AG20443 (cell line): Measurements from ENCODE around the gene MMP24.
"Not testable (repeated sequence)": the region's sequence is repeated elsewhere in the genome, so short reads cannot be mapped to it uniquely, and the experiment has no call there.

Experiments
- DNase-seq: peaks from one replicate; pipeline ENCODE4 v3.0.0; 2012; ENCODE audit warnings: low spot score, mixed read lengths

The MMP24 gene

DNA sequence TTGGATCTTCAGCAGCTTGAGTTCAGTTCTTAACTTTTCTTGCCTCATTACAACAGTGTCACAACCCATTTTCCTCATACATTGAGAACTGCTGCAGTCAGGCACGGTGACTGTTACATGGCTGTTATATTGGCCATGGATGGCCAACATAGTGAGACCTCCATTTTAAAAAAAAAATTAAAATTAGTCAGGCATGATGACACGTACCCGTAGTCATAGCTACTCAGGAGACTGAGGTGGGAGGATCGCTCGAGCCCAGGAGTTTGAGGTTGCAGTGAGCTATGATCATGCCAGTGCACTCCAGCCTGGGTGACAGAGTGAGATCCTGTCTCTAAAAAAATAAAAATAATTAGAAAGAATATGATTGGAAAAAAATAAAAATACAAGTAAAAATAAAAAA is 9.9 kb upstream of the MMP24 start:
- no peak for DNase-seq

DNA sequence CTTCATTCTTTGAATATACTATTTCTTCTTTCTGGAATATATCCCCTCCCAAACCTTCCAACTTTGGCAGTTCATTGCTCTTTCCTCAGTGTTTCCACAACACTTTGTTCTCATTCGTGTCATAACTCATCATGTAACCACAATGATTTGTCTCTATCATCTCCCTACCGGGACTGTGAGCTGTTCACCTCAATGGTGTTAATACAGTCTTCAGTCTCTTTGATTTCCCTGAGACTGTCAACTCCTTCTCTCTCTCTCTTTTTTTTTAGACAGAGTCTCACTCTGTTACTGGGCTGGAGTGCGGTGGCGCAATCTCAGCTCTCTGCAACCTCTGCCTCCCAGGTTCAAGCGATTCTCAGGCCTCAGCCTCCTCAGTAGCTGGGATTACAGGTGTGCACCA is 2.5 kb upstream of the MMP24 start:
- DNase-seq: no peak

DNA sequence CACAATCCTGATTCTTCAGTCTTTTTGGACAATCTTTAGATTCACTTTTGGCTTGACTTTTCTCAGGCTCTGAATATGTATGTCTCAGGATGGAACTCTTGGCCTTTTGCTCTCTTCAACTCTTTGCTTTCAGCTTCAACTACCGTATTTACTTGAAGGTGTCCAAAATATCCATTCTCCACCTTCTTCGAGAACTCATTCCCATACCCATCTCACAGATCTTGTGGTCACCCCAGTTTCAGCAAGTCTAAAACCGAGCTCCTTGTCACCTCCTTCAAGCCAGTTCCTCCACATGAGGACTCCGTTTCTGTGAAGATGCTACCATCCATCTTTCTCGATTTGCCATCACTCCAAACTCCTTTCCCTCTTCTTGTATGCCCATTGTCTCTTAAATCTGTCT is 2.0 kb upstream of the MMP24 start:
- no peak for DNase-seq

DNA sequence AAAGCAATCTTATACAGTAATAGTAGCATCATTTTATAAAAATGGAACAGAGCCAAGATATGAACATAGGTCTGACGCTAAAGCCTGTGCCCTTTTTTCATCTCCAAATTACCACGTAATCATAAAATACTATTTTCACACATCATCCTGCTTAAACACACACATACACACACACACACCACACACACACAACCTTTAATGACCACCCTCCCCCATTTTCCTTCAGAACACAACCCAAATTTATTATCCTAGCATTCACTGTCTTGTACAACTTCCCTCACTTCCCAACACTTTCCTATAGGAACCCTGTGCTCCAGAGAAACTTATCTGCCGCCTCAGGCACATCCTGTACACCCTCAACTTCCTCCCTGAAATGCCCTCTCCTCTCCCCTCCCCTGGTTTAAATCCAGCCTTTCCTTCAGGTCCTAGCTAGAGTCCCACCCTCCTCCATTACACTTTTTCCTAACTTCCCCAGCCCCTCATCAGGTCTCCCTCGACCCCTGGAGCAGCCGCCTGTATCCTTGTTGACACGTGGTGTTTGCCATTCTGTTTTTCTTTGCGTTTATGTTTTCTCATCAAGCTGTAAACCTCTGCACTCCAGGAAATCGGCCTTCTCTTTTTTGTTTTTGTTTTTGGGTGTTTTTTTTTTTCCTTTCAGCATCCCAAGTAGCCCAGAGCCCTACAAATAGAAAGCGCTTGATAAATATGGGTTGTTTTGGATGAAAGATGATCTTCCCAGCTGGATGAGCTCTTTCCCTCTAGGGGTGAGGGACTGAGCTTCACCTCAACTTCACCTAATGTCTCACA is 968 bp upstream of the MMP24 start:
- no peak for DNase-seq

DNA sequence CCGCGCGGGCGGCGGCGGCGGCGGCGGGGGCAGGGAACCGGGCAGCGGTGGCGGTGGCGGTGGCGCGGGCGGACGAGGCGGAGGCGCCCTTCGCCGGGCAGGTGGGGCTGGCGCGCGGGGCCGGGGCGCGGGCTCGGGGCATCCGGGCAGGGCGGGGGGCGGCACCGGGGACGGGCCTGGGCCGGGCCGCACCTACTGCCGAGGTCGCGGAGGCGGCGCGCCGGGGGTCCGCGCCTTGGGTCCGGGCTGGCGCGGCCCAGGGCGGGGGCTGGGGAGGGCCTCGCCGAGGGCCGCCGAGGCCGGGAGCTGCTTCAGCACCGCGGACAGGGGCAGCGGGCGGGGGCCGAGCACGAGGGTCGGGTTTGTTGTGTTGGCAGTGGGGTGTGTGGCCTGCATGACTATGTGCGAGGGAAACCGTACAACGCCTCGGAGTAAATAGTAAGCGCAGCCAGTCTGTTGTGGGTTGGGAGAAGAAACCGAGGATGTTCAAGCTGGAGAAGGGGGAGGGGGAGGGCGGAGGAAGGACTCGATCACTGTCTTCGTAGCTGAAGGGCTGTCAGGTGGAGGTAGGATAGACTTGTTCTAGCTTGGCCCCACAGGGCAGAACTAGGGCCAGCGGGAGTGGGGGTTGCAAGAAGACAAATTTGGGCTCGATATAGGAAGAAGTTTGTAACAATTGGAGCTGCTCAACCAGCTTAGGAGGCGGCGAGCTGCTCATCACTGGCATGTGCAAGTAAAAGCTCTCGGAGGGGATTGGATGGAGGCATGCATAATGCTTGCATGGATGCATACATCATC is 593 bp downstream of the MMP24 start:
- peak; percentile 87 for DNase-seq

DNA sequence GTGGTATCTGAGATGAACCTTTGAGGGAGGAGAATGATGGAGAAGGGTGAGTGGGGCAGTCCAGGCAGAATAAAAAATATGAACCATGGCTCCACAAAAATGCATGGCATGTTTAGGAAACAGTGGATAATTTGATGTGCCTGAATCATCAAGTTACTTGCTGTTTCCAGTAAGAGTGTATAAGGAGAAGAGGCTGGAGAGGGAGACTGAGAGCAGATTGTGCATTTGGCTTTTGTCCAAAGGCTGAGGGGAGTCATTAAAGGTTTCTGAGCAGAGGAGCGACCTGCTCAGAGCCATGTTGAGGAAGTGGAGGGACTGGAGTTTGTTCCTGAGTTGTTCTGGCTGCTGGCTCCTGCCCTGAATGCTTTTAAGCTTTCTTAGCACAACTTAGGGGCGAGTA is 6.1 kb downstream of the MMP24 start:
- DNase-seq: peak; percentile 62

DNA sequence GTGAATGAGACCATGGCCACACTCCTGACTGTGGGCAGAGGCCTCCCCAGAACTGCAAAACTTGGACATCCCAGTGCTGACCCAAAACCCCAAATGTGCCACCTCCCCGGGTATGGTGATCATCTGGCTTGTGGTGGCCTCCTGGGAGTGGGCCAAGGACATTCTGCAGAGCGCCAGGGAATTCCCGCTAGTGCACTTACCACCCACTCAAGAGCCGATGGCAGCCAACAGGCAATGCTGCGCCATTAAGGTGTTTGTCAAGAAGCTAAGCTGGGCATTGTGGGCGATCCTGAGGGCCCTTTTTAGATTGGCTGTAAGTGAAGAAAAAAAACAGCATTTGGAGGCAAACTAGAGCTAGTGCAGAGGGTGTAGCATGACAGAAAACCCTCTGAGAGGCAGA is 9.4 kb downstream of the MMP24 start:
- DNase-seq: no peak

DNA sequence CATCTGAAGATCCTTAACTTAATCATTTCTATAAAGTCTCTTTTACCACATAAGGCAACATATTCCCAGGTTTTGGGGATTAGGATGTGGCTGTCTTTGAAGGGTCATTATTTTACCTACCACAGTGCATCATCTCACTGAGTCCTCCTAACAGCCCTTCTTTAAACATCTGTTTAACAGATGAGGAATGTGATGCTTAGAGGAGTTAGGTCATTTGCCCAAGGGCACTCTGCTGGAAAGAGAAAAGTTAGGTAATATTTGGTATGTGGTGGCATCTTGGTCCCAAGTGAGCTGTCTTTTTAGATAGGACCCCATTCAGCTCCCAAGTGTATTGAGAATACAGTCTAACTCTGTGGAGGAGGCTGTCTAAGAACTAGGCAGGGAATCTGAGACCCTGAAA is 11.0 kb downstream of the MMP24 start:
- DNase-seq: peak; percentile 44

DNA sequence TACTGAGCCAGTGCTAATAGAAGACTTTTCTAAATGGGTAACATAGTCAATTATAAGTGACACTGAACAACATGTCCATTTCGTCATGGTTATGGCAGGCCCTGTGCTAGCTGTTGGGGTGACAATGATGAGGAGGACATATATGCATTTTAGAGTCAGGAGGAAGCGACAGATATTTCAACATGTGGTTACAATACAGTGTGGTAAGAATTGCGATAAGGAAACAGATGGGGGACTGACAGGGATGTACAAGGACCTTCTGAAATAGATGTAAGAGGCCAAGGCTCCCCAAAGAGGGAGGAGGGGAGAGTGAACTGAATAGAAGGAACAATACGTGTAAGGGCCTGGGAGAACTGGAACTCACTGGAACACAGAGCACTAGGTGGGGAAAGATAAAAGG is 11.7 kb downstream of the MMP24 start:
- no peak for DNase-seq

DNA sequence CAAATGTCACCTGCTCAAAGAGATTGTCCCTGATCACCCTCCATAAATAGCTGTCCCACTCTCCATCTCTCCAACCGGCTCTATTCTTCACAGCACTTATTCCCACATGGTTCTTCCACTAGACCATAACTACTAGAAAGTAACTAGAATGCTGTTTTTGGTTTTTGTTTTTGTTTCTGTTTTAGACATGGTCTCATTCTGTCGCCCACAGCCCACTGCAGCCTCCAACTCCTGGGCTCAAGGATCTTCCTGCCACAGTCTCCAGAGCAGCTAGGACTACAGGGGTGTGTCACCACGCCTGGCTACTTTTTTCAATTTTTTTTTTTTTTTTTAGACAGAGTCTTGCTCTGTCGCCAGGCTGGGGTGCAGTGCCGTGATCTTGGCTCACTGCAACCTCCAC is 12.2 kb downstream of the MMP24 start:
- no peak for DNase-seq

DNA sequence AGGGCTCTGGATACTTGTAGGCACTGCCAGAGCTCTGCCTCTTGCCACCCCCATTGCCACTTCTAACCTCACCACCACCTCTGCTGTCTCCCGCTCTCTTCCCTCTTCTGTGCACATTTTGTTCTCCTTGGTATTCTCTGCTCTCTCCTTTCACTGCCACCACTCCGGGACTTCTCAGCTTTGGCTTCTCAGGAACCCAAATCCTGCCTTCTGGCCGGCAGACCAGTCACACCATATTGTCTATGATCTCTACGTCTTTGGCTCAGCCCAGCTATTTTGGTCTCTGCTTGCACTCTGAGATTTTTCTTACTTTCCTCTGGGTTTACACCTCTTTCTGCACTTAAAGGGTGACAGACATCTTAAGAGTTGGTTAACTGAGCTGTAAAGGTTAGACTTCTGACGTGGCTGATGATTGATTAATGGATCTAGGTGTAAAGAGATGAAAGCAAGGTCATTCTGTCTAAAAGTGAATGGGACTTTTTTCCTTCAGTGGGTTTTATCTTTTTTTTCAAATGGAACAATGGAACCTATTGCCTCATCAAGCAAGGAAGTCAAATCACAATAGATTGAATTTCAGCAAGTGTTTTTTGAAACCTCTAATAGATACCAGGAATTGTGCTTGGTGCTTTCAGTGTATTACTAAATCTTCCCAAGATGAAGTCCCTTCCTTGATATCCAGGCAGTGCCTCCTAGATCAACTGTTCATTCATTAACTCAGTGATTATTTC is 13.8 kb downstream of the MMP24 start:
- DNase-seq: no peak

DNA sequence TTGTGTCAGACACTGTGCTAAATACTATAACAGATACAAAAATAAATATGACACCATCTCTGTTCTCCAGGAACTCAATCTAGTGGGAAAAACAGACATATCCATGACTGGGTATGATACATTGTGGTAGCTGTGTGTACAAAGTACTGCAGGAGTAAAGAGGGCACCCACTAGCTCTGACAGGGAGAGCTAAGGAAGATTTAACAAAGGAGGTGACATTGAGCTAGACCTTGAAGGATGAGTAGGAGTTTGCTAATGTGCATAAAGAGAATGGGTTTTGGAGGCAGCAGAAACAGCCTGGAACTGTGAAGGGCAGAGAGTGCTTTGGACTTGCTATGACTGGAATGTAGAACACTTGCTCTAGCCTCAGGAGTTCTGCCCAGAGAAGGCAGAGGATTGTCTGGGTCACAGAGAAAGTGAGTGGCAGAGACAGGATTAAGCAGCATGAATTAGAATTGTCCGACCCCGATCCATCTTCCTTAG is 14.4 kb downstream of the MMP24 start:
- DNase-seq: no peak

DNA sequence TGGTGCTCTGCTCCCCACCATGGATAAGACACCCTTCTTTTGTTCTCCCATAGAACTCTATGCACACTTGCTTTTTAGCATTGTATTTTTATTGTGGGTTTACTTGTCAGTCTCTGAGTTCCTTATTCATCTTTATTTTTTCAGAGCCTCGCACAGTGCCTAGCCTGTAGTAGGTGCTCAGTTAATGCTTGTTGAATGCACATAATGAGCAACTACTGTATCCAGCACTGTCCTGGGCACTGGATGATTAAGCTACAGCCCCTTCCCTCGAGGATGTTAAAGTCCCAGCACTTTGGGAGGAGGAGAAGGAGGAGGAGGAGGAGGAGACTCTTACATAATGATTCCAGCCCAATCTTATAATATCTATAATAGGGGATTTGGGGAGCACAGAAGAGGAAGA is 16.8 kb downstream of the MMP24 start:
- DNase-seq: no peak

DNA sequence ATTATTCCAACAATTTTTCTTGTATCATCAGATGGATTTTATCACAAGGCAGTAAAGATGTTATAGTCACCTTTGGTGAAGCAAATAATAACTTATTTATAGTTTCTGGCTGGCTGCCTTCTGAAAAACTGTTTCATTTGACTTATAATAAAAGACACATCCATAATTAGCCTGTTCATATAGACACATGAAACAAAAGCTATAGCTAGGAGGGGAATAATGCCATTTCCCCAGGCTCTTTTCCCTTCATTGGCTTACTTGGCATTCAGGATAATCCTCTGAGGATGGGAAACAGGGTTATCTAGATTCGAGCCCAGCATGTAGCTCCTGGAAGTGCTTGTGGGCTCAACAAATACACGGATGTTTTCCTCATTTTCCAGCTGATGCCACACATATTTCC is 17.5 kb downstream of the MMP24 start:
- DNase-seq: no peak

DNA sequence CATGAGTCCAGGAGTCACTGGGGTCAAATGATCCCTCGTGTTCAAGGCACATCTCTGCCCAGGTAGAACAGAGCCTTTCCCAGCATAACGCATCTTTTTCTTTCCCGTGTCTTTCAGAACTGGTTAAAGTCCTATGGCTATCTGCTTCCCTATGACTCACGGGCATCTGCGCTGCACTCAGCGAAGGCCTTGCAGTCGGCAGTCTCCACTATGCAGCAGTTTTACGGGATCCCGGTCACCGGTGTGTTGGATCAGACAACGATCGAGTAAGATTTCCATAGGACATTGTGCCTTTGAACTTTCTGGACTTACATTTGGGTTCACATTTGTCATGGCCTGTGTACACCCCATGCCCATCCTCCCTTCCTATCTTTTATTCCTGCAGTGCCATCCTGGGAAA is 20.2 kb downstream of the MMP24 start:
- DNase-seq: no peak

DNA sequence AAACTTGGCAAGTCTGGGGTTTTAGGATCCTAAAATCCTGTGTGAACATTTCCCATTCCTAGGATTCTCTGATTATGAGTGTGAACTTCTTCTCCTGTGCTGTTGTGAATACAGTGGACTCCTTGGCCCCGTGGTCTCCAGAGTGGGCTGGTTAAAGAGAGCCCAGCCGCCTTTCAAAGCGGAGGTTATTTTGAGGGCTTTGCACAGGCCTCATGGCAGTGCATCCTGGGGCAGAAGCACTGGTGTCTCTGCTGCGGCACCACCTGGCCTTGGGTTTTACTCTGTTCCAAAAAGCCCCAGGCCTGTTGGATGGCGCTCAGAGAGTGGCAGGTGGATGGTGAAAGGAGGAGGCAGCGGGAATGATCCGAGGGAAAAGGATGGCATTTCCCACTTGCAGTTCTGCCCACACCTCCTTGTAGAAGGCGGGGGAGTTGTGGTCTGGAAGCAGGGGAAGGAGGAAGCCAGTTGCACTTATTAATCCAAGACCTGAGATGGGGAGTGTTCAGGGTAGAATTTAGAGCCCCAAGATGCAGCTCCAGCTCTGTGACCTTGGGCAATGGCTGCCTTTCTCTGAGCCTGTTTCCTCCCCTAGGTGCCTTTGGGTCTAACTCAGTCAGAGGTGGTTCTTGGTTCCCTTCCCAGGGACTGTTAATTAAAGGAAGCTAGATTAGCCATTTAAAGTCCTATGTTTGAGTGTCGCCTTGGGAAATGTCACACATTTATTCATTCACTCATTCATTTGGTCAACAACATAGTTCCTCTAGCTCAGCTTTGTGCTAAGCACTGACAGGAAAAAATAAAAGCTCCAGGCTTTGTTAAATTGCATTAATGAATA is 22.4 kb downstream of the MMP24 start:
- DNase-seq: no peak

DNA sequence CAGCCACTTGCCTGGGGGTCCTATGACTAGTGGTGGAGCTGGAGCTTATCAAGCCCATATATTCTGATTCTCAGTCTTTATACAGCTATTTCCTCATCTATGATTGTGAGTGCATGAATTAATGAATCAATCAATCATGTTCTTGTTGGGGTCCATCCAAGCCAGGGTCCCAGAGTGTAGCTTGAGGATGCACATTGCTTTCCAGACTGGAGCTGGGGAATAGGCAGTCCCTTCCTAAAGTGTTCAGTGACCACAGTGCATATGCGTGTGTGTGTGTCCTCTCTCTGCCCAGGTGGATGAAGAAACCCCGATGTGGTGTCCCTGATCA is 25.1 kb downstream of the MMP24 start:
- no peak for DNase-seq

DNA sequence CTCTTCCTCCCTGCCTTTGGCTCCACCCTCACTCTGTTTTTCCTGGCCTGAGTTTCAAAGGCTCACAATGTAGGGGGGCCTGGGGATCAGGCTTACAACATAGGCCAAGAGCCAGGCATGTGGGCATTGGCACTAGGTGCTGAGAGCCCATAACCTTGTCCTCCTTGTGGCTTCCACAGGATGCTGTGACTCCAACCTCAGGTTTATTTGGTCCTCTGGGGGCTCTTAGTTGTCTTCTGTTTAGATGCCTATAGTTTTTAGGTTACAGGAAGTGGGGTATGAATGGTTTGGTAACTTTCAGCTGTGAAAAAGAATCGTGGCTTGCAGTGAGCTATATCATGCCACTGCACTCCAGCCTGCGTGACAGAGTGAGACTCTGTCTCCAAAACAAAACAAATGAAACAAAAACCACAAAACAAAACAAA is 25.6 kb downstream of the MMP24 start:
- DNase-seq: no peak

DNA sequence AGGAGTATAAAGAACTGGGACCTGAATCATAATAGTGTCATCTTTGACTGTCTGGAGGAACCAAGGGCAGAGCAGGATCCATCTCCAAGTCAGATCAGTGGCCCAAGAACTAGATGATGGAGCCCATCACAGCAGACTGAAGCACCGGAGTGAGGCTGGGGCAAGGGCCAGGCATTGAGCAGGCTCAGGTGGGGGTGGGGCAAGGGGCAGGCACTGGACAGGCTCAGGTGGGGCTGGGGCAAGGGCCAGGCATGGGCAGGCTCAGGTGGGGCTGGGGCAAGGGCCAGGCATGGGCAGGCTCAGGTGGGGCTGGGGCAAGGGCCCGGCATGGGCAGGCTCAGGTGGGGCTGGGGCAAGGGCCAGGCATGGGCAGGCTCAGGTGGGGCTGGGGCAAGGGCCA is 26.1 kb downstream of the MMP24 start:
- DNase-seq: not testable (repeated sequence)

DNA sequence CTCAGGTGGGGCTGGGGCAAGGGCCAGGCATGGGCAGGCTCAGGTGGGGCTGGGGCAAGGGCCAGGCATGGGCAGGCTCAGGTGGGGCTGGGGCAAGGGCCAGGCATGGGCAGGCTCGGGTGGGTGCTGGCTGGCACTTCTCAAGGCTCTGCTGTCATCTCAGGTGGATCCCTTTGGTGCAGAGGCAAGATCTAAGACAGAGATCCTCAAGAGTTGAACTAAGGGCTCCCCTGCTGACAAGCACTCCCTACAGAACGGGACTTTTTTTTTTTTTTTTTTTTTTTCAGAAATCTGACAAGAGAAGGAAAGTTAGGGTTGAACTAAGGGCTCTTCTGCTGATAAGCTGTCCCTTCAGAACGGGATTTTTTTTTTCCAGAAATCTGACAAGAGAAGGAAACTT is 26.5 kb downstream of the MMP24 start:
- no peak for DNase-seq

DNA sequence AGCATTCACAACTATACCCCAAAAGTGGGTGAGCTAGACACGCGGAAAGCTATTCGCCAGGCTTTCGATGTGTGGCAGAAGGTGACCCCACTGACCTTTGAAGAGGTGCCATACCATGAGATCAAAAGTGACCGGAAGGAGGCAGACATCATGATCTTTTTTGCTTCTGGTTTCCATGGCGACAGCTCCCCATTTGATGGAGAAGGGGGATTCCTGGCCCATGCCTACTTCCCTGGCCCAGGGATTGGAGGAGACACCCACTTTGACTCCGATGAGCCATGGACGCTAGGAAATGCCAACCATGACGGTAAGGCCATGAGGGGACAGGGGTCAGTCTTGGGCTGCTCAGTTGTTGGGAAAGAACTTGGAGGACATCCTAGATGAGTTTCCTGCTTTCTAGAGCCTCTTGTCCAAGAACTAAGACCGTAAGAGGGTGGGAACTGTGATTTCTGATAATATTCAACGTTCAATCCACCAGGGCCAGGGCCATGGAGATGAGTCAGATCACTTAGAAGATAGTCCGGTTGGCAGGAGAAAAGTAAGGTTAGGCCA is 28.0 kb downstream of the MMP24 start:
- DNase-seq: no peak
